Measurements from ENCODE around the gene DNER.
"Not testable (repeated sequence)": the region's sequence is repeated elsewhere in the genome, so short reads cannot be mapped to it uniquely, and the experiment has no call there.

Gene DNER

GRCh38 chr2:229563388-229563787 lies 151.0 kb downstream of the DNER start:
- DNase-seq, result no peak

- DNase-seq, result no peak
Measured at GRCh38 chr2:229562472-229563127, 151.8 kb downstream of the DNER start.

DNA sequence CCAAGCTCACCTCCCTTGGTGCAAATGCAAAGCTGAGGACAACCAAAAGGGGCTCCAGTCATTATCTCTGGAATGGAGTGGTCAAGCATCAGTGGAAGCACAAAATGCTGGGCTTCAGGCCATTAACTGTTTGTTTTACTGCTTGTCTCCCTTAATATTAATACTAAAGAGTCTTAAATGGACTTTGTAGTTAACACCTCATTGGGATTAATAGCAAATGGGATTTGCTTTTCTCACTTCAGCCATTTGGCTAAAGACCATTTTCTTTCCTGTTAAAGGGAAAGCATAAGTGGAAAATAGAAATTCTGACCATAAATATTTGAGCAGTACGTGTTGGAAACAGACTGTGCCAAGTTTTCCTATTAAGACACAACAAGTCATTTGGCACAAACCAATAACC lies 154.4 kb downstream of the DNER start:
- no peak for DNase-seq

GRCh38 chr2:229553091-229553490 lies 161.3 kb downstream of the DNER start:
- DNase-seq, result no peak

GRCh38 chr2:229543176-229543873 lies 171.0 kb downstream of the DNER start:
- DNase-seq, result no peak

- no peak for DNase-seq
Measured at GRCh38 chr2:229539628-229540027, 174.7 kb downstream of the DNER start.

GRCh38 chr2:229531594-229531993 lies 182.8 kb downstream of the DNER start:
- DNase-seq, result no peak

GRCh38 chr2:229530434-229530833 lies 183.9 kb downstream of the DNER start:
- no peak for DNase-seq

DNA sequence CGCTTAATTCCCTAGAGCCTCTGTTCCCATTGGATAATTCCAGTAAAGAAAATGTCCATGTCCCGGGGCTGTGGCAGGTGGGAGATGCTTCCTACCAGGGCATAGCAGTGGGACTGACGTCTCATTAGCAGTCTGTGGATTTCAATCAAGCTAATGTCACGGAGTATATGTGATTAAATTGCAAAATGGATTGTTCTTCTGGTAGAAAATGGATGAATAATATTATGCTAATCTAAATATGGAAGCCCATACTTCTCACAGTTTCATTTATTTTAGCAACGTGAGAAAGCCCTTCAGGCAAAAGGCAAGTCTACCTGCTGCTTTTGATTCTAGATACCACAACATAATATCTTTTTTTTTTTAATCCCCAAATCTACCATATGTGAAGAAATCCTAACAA lies 185.5 kb downstream of the DNER start:
- no peak for DNase-seq

- no peak for DNase-seq
Measured at GRCh38 chr2:229526951-229527350, 187.4 kb downstream of the DNER start.

- no peak for DNase-seq
Measured at GRCh38 chr2:229524799-229525198, 189.6 kb downstream of the DNER start.

GRCh38 chr2:229523663-229524062 lies 190.7 kb downstream of the DNER start:
- DNase-seq, result no peak

DNA sequence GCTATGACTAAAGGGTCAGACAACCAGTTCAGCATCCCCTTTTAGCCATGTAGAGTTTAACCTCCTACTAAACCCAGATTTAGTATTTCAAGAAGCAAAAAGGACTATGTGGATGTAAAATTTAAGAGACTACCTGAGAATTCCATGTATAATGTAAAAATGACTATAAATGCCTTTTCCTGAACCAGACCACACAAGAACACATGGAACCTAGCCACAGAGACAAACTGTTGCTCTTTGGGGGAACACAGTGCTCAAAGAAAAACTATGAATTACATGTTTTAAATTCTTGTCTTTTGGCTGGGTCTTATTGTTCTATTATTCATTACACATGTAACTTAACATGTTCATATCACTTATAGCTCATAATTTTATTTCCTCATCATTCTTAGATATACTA lies 192.8 kb downstream of the DNER start:
- DNase-seq, result no peak

GRCh38 chr2:229520691-229521096 lies 193.7 kb downstream of the DNER start:
- DNase-seq, result no peak

DNA sequence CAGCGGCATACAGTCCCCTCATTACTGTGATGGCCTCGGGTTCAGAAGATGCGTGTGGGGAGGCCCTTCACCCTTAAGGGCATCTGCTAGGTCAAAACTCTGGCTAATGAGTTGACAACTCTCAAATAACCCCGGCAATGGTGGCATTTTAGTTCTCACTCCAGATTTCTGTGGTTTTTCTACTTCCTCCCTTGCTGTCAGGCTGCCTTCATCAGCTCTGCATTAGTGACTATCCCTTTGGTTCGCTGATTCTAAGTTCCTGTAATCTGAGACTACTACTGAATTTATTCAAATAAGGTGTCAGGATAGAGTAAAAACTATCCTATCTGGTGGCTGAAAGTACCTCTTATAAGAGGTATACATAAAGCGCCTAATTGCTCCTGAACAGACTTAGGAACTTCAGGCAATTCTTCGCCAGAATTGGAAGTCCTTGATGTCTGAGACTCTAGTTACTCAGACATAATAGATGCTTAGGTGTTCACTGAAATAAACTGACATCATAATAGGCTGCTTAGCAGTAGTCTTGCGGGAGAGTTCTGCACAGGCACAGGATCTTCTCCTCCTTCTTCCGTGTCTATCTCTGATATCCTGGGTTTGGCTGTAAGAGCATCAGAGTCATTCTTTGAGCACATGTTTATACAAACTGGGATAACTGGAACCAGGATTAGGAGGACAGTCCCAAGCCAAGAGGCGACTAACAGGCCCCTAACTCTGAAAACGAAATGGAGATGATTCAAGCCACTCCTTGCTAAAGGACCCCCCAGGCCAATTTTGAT lies 194.5 kb downstream of the DNER start:
- DNase-seq, result no peak

DNA sequence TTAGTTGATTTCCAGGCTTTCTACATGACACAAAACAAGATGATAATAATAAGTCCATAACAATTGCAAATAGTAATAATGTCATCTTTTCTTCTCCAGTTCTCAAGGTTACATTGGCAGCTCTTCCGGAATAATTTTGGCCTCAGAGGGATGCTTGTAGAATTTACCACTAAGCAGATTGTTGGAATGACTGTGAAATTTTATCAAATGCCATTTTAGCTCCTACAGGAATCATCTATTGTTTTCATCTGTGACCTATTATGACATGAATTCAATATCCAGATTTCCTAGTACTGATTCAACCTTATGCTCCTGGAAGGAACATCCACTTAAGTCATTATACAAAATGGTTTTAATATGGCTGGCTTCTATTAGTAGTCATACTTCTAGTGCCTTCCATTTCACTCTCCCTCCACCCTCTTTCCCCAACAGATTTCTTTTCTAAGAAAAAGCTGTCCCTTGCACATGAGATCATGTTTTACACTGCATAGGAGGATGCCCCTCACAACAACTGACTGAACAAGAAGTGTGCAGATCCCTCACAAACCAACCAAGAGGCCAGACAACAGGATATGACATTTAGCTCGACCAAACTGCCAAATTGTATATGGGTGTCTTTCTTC lies 200.0 kb downstream of the DNER start:
- DNase-seq, result no peak

DNA sequence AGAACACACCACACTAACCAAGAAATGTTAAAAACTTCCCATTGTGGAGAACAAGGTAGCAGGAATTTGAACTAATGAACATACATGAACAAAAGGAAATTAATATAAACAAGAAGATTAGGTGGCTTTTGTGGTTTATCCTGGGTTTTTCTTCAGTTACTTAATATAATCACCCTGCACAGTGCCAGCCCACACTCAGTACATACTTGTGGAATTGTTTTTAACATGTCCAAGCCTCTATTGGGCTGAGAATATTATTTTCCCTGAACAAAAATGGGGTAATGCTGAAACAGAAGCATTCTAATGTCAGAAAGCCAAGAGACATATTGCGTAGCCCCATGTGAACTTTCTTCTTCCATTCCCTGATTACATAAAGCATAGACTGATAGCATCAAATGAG lies 202.8 kb downstream of the DNER start:
- DNase-seq, result no peak

- not testable (repeated sequence) for DNase-seq
Measured at GRCh38 chr2:229506699-229507098, 207.7 kb downstream of the DNER start.

DNA sequence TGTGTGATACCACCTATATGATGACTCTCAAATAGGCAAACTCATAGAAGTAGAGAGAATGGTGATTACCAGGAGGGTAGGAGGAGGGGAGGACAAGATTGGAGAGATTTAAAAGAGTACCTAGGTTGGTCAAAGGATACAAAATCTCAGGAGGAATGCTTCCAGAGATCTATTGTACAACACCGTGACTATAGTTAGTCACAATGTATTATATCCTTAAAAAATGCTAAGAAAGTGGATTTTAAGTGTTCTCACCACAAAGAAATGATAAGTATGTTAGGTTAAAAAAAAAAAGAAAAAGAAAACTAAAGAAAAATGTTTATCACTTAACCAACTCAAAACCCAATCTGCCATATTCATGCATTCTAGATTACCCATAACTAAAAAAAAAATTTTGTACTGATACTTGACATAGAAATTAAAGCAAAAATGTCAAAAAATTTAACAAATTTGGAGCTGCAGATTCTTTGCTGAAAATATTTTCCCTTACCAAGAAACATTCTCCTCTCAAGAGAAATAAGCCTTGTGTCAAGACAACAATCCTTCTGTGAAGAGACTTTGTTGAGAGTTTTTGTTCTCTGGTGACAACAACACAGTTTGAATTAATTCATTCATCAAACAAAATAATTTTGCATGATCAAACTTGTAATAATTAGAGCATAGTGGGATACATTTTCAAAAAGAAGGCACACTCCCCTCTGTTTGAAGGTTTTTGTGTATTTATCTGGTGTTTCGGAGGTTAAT lies 213.1 kb downstream of the DNER start:
- DNase-seq, result no peak

GRCh38 chr2:229492034-229492433 lies 222.3 kb downstream of the DNER start:
- DNase-seq, result no peak

- no peak for DNase-seq
Measured at GRCh38 chr2:229490167-229490566, 224.2 kb downstream of the DNER start.

DNA sequence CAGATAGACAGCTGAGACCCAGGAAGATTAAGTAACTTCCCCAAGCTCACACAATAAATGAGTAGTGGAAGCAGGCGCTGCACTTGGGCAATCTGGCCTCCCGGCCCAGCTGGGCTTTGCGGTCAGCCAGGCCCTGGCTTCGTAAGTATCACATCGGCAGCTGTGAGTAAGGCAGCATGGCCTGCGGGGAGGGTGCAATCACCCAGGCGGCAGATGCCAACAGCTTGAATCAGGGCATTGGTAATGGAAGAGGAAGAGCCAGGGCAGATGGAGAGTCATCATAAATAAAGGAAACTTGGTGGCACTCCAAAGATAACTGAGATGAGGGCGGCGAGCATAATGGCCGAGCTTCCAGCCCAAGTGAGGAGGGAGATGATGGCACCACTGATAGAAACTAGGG lies 225.3 kb downstream of the DNER start:
- DNase-seq, result no peak

GRCh38 chr2:229488232-229488631 lies 226.1 kb downstream of the DNER start:
- no peak for DNase-seq
